Keratinocyte (primary cell): Measurements from ENCODE around the gene TMPRSS4. TPM values are rescaled to one million over a fixed set of nuclear protein-coding genes. Genes with fewer than 3 reads are reported as not detected.

Source experiments
- DNase-seq: peaks from one replicate; pipeline ENCODE4 v3.0.0-alpha.2; 2011; ENCODE audit warnings: low read depth, missing footprints, low spot score
- FAIRE-seq: peaks from 2 replicates; lab custom pipeline; 2011; peaks lifted over from hg19 to GRCh38; lab: Jason Lieb, UNC
- H2AFZ ChIP-seq: 2 replicates; pipeline ENCODE4 v1.6.0; 2012; ENCODE audit warnings: low read length, control low read depth, inconsistent platforms; ENCODE audit not compliant: control insufficient read depth
- H3K27ac ChIP-seq: 2 replicates; pipeline ENCODE4 v1.5.1; 2011; ENCODE audit warnings: low read length; ENCODE audit not compliant: control insufficient read depth, insufficient read depth
- H3K27me3 ChIP-seq: 3 replicates; pipeline ENCODE4 v1.6.0; 2011; ENCODE audit warnings: low read length; ENCODE audit not compliant: control insufficient read depth, insufficient read depth; ENCODE audit errors: extremely low read depth
- H3K36me3 ChIP-seq, 2 experiments: 2 replicates in 1 of 2; 3 replicates in 1 of 2; pipeline ENCODE4 v1.5.1; 2011; ENCODE audit warnings: low read length in 2 of 2, mild to moderate bottlenecking in 1 of 2; ENCODE audit not compliant: control insufficient read depth in 2 of 2, insufficient read depth in 2 of 2; ENCODE audit errors: extremely low read depth in 1 of 2
- H3K4me1 ChIP-seq: 3 replicates; pipeline ENCODE4 v1.5.1; 2011; ENCODE audit warnings: low read length; ENCODE audit not compliant: control insufficient read depth, insufficient read depth; ENCODE audit errors: extremely low read depth
- H3K4me2 ChIP-seq: 3 replicates; pipeline ENCODE4 v1.6.0; 2011; ENCODE audit warnings: low read depth, low read length; ENCODE audit not compliant: control insufficient read depth, insufficient read depth; ENCODE audit errors: extremely low read depth
- H3K4me3 ChIP-seq, 3 experiments: fragments of 200-600 bp in 1 of 3; sonication (generic) in 1 of 3; 2 replicates in 2 of 3; 3 replicates in 1 of 3; pipeline ENCODE4 v1.5.1; 2011 to 2016; ENCODE audit warnings: low read length in 3 of 3, mild to moderate bottlenecking in 3 of 3, control low read depth in 2 of 3, inconsistent platforms in 1 of 3, low read depth in 1 of 3, mixed read lengths in 1 of 3, mixed run types in 1 of 3, moderate library complexity in 1 of 3; ENCODE audit not compliant: control insufficient read depth in 2 of 3, insufficient read depth in 2 of 3; ENCODE audit errors: extremely low read depth in 1 of 3
- H3K79me2 ChIP-seq: 2 replicates; pipeline ENCODE4 v1.6.0; 2012; ENCODE audit warnings: low read length; ENCODE audit not compliant: control insufficient read depth, insufficient read depth
- H3K9ac ChIP-seq: 3 replicates; pipeline ENCODE4 v1.6.0; 2011; ENCODE audit warnings: low read length; ENCODE audit not compliant: control insufficient read depth, insufficient read depth; ENCODE audit errors: extremely low read depth
- H3K9me1 ChIP-seq: 3 replicates; pipeline ENCODE4 v1.6.0; 2011; ENCODE audit warnings: low read length; ENCODE audit not compliant: control insufficient read depth, insufficient read depth; ENCODE audit errors: extremely low read depth
- H3K9me3 ChIP-seq: 2 replicates; pipeline ENCODE4 v1.5.1; 2012; ENCODE audit warnings: low read depth, low read length; ENCODE audit not compliant: control insufficient read depth
- H4K20me1 ChIP-seq: 3 replicates; pipeline ENCODE4 v1.6.0; 2011; ENCODE audit warnings: low read length; ENCODE audit not compliant: control insufficient read depth, insufficient read depth; ENCODE audit errors: extremely low read depth
- EZH2 ChIP-seq: IDR thresholded peaks from one replicate; pipeline ENCODE4 v1.6.1; 2012; ENCODE audit warnings: inconsistent platforms, mild to moderate bottlenecking, low read length, moderate library complexity
- dilution Hi-C: fragments of 300-500 bp; cut with MboI; formaldehyde crosslinking; loops from one replicate; pipeline ENCODE4 v1.7.0; 2020; ENCODE audit warnings: low sequenced_read_pairs; ENCODE audit not compliant: extremely low pct_ligation_motif_present
- polyA plus RNA-seq, 5 experiments: library from polyadenylated mRNA; depleted of rRNA in 3 of 5; stranded (reverse) in 3 of 5; stranded (forward) in 1 of 5; unstranded in 1 of 5; fragments of >200 nt; gene quantifications; 1 replicate in 1 of 5; 2 replicates in 3 of 5; 3 replicates in 1 of 5; pipeline versions ENCODE4 v1.2.1 to v1.2.3, GENCODE V29; 2011 to 2012; ENCODE audit warnings: missing spikeins in 2 of 5, low read depth in 1 of 5, low replicate concordance in 1 of 5
- TF ChIP-seq, protein P1 (sequence below), 3 experiments: IDR thresholded peaks in 1 of 3; conservative IDR thresholded peaks in 1 of 3; optimal IDR thresholded peaks in 1 of 3; 2 replicates in 2 of 3; 3 replicates in 1 of 3; pipeline versions ENCODE3 to v1.5.1; 2011; ENCODE audit warnings: low read length in 3 of 3, mild to moderate bottlenecking in 3 of 3, moderate library complexity in 2 of 3, control low read depth in 1 of 3, inconsistent platforms in 1 of 3; ENCODE audit not compliant: insufficient read depth in 2 of 3; ENCODE audit errors: extremely low read depth in 1 of 3

Gene TMPRSS4
- polyA plus RNA-seq, 1 donor (not counting 4 experiments of a cell fraction or from before 2014, with no cell fraction given), result 1.2 TPM

DNA sequence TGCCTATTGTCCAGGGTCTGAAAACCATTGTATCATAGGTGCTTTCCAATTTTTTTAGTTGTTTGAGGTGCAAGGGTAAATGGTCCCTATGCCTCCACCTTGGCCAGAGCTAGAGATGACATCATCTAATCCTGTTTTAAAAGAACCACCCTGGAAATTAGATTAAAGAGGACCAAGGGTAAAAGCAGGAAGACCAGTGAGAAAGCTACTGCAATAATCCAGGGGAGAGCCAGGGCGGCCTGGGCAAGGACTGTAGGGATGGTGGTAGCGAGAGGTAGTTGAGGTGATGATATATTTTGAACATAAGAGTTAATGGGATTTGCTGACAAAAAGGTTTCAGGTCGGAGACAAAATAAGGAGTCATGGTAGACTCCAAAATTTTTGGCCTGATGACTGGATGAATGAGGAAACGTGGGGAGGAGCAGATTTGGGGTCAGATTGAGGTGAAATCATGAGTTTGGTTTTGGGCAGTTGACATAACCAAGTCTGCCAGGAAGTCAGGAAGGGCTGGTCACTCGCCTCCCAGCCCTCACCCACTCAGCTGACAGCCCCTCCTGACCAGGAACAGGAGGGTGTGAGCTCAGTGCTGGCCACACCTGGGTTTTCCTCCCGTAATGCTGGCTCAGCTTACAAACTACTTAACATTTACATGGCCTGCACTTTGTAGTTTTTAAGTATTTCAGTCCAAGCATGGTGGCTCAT, 52.7 kb downstream of the TMPRSS4 start:
- Histone ChIP-seq H3K4me2 (no peak overlapping the region), H3K9me3 (no peaks in the 10 kb centered on the region), H3K9ac (no peak overlapping the region), H3K9me1 (no peaks in the 10 kb centered on the region), H3K4me3 (no peak overlapping the region), H3K27me3 (no peaks in the 10 kb centered on the region), H3K4me1 (peaks cover 9% of the 10 kb centered on the region), H4K20me1 (no peaks in the 10 kb centered on the region), H2AFZ (no peak overlapping the region), H3K36me3 (no peaks in the 10 kb centered on the region), H3K79me2 (no peaks in the 10 kb centered on the region), H3K27ac (no peak overlapping the region)
- TF ChIP-seq, protein P1, sequence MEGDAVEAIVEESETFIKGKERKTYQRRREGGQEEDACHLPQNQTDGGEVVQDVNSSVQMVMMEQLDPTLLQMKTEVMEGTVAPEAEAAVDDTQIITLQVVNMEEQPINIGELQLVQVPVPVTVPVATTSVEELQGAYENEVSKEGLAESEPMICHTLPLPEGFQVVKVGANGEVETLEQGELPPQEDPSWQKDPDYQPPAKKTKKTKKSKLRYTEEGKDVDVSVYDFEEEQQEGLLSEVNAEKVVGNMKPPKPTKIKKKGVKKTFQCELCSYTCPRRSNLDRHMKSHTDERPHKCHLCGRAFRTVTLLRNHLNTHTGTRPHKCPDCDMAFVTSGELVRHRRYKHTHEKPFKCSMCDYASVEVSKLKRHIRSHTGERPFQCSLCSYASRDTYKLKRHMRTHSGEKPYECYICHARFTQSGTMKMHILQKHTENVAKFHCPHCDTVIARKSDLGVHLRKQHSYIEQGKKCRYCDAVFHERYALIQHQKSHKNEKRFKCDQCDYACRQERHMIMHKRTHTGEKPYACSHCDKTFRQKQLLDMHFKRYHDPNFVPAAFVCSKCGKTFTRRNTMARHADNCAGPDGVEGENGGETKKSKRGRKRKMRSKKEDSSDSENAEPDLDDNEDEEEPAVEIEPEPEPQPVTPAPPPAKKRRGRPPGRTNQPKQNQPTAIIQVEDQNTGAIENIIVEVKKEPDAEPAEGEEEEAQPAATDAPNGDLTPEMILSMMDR (optimal IDR thresholded peaks at IDR 0.05 in 1 of 3, IDR thresholded peaks at IDR 0.05 in 1 of 3, conservative IDR thresholded peaks at IDR 0.05 in 1 of 3; ENCODE audit: extremely low read depth in 1 of 3, insufficient read depth in 2 of 3, low read length in 3 of 3), result no peak
- no peak for TF ChIP-seq EZH2
- FAIRE-seq (no peak), DNase-seq (no peak)
- dilution Hi-C loops, result no loop called here

GRCh38 chr11:118132385-118133151, 55.7 kb downstream of the TMPRSS4 start:
- Histone ChIP-seq H3K4me2 (peak overlapping the region; percentile 45), H3K9me1 (no peaks in the 10 kb centered on the region), H3K27ac (no peak overlapping the region), H3K27me3 (peaks cover 4% of the 10 kb centered on the region), H3K9me3 (no peaks in the 10 kb centered on the region), H3K4me1 (peaks cover 9% of the 10 kb centered on the region), H4K20me1 (no peaks in the 10 kb centered on the region), H3K4me3 (no peak overlapping the region), H3K9ac (no peak overlapping the region), H2AFZ (no peak overlapping the region), H3K36me3 (no peaks in the 10 kb centered on the region), H3K79me2 (no peaks in the 10 kb centered on the region)
- dilution Hi-C loops, result no loop called here
- TF ChIP-seq, protein P1 (optimal IDR thresholded peaks at IDR 0.05 in 1 of 3, IDR thresholded peaks at IDR 0.05 in 1 of 3, conservative IDR thresholded peaks at IDR 0.05 in 1 of 3; ENCODE audit: extremely low read depth in 1 of 3, insufficient read depth in 2 of 3, low read length in 3 of 3), result no peak
- TF ChIP-seq EZH2, result no peak
- FAIRE-seq, result peak; percentile 81
- no peak for DNase-seq
